ENCODE measurements around the gene STYK1. TPM values are rescaled to one million over a fixed set of nuclear protein-coding genes. Genes with fewer than 3 reads are reported as not detected.
"Not testable (repeated sequence)": the region's sequence is repeated elsewhere in the genome, so short reads cannot be mapped to it uniquely, and the experiment has no call there.

Gene STYK1
- total RNA-seq, 1 donor from 2014 or later, result 0.53 TPM

- Histone ChIP-seq H3K27me3 (ENCODE audit: low read depth) (no peaks in the 10 kb centered on the region), H3K36me3 (peaks cover 12% of the 10 kb centered on the region), H3K4me3 (peak overlapping the region; percentile 76), H3K9me3 (no peaks in the 10 kb centered on the region), H3K4me1 (peaks cover 11% of the 10 kb centered on the region), H3K27ac (peak overlapping the region; percentile 89)
- ATAC-seq (no peak), DNase-seq (no peak)
- intact Hi-C loops (cut with DNase I), result no loop called here
- TF ChIP-seq CTCF (IDR thresholded peaks at IDR 0.05), result no peak
These were observed 59.8 kb downstream of the STYK1 start for GRCh38 chr12:10614056-10614370.

- no peaks in the 10 kb centered on the region for H3K9me3 ChIP-seq
- H3K4me3 ChIP-seq, result peak within 1 kb of the TSS; percentile 76
- no peak for TF ChIP-seq CTCF (IDR thresholded peaks at IDR 0.05)
- peaks cover 17% of the 10 kb centered on the region for H3K36me3 ChIP-seq
- peak; percentile 97 for DNase-seq
- H3K4me1 ChIP-seq, result peaks cover 11% of the 10 kb centered on the region
- no peaks in the 10 kb centered on the region for H3K27me3 ChIP-seq (ENCODE audit: low read depth)
- intact Hi-C loops (cut with DNase I), result no loop called here
- ATAC-seq, result peak; percentile 99
- H3K27ac ChIP-seq, result peak within 1 kb of the TSS; percentile 89
These were observed 60.4 kb downstream of the STYK1 start, which contains the start of gene MAGOHB for GRCh38 chr12:10613349-10614055. MAGOHB (minus strand) TSS chr12:10613609; CDS start chr12:10613532, 77 bp downstream.

GRCh38 chr12:10612984-10613348 is 60.9 kb downstream of the STYK1 start:
- Histone ChIP-seq H3K4me1 (peaks cover 11% of the 10 kb centered on the region), H3K36me3 (peaks cover 22% of the 10 kb centered on the region), H3K4me3 (peak overlapping the region; percentile 76), H3K9me3 (no peaks in the 10 kb centered on the region), H3K27me3 (ENCODE audit: low read depth) (no peaks in the 10 kb centered on the region), H3K27ac (peak overlapping the region; percentile 89)
- ATAC-seq (peak in 1 of 2 donors; percentile 2), DNase-seq (no peak)
- TF ChIP-seq CTCF (IDR thresholded peaks at IDR 0.05), result no peak
- intact Hi-C loops (cut with DNase I), result no loop called here

GRCh38 chr12:10612110-10612509 is 61.7 kb downstream of the STYK1 start:
- Histone ChIP-seq H3K27ac (no peak overlapping the region), H3K4me3 (peak overlapping the region; percentile 76), H3K9me3 (no peaks in the 10 kb centered on the region), H3K36me3 (peaks cover 30% of the 10 kb centered on the region), H3K4me1 (peaks cover 11% of the 10 kb centered on the region), H3K27me3 (ENCODE audit: low read depth) (no peaks in the 10 kb centered on the region)
- no peak for TF ChIP-seq CTCF (IDR thresholded peaks at IDR 0.05)
- DNase-seq, result no peak
- intact Hi-C loops (cut with DNase I), result no loop called here
- ATAC-seq, result no peak

GRCh38 chr12:10611258-10611657 is 62.6 kb downstream of the STYK1 start:
- H3K27me3 ChIP-seq (ENCODE audit: low read depth); H3K27ac ChIP-seq; H3K4me3 ChIP-seq; DNase-seq; intact Hi-C loops (cut with DNase I); H3K9me3 ChIP-seq; ATAC-seq: not testable (repeated sequence)
- peaks cover 39% of the 10 kb centered on the region for H3K36me3 ChIP-seq
- peaks cover 11% of the 10 kb centered on the region for H3K4me1 ChIP-seq

GRCh38 chr12:10610188-10610587 is 63.7 kb downstream of the STYK1 start:
- H3K9me3 ChIP-seq, result no peaks in the 10 kb centered on the region
- DNase-seq (no peak), ATAC-seq (no peak)
- H3K36me3 ChIP-seq, result peaks cover 47% of the 10 kb centered on the region
- no peak for TF ChIP-seq CTCF (IDR thresholded peaks at IDR 0.05)
- no peaks in the 10 kb centered on the region for H3K27me3 ChIP-seq (ENCODE audit: low read depth)
- H3K27ac ChIP-seq, result no peak overlapping the region
- no peak overlapping the region for H3K4me3 ChIP-seq
- H3K4me1 ChIP-seq, result peaks cover 11% of the 10 kb centered on the region
- intact Hi-C loops (cut with DNase I), result no loop called here
